GM18511 (cell line): ENCODE results near the gene PTPRN2.

ENCODE experiments used
- ATAC-seq: cut with Tn5 transposase; IDR thresholded peaks from one replicate; pipeline ENCODE4 v1.9.1; 2021; ENCODE audit warnings: mild to moderate bottlenecking, moderate library complexity; ENCODE audit not compliant: unreplicated experiment

The PTPRN2 gene

GRCh38 chr7:157539521-157539920 lies 1048.1 kb downstream of the PTPRN2 start:
- no peak for ATAC-seq

GRCh38 chr7:157538735-157539134 lies 1048.9 kb downstream of the PTPRN2 start:
- no peak for ATAC-seq

DNA sequence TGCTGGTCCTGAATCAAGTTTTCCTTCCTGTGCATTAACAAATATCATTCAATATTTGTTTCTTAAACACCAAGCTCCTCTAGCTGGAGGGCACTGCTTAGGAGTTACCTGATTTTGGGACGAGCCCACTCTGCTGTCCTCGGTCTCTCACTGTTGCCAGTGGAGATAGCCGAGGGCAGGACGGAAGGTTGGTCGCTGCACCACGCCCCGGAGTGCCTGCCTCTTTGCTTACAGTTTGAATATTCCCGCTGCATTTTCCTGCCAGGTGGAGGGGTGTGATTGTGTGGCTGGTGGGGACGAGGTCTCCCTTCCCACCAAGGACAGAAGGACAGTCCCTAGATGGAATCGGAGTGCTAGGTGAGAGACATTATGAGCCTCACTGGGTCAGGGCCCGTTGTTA lies 1049.3 kb downstream of the PTPRN2 start:
- ATAC-seq: no peak

DNA sequence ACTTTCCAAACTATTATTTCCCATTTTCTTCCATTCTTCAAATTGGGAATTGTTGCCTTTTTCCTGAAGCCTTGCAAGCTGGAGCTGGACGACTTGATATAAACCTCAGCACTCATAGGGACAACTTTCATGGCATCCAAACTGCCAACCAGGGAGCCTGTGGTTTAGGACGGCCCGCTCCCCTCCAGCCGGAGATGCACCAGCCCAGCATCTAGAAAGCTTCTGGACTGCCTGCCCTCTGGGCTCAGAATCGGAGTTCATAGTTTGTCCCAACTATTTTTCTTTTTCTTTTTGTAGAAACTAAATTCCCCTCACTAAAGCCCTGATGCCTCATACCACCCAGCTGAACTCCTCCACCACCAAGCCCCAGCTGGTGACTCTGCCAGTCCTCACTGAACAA lies 1050.6 kb downstream of the PTPRN2 start:
- ATAC-seq: no peak

- no peak for ATAC-seq
These were observed 1055.6 kb downstream of the PTPRN2 start for GRCh38 chr7:157532068-157532467.

- no peak for ATAC-seq
These were observed 1057.7 kb downstream of the PTPRN2 start for GRCh38 chr7:157529768-157530560.

- ATAC-seq: no peak
These were observed 1058.8 kb downstream of the PTPRN2 start for GRCh38 chr7:157528785-157529341.

DNA sequence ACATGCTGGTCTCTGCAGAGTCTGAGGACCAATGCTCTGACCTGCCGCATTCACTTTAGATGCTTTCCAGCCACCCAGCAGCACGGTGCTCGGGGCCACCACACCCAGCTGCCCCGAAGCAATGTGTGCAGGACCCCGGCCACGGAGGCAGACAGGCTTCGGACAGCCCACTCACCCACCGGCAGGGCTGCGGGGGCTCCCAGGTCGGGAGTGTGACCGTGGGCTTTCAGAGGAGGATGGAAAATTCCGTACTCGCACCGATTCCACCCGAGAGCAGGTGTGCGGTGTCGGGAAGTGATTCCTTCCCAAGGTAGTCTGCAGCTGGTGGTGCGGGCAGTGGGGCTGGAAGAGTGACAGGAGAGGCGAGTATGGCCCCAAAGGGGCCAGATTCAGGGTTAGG lies 1059.9 kb downstream of the PTPRN2 start:
- no peak for ATAC-seq

DNA sequence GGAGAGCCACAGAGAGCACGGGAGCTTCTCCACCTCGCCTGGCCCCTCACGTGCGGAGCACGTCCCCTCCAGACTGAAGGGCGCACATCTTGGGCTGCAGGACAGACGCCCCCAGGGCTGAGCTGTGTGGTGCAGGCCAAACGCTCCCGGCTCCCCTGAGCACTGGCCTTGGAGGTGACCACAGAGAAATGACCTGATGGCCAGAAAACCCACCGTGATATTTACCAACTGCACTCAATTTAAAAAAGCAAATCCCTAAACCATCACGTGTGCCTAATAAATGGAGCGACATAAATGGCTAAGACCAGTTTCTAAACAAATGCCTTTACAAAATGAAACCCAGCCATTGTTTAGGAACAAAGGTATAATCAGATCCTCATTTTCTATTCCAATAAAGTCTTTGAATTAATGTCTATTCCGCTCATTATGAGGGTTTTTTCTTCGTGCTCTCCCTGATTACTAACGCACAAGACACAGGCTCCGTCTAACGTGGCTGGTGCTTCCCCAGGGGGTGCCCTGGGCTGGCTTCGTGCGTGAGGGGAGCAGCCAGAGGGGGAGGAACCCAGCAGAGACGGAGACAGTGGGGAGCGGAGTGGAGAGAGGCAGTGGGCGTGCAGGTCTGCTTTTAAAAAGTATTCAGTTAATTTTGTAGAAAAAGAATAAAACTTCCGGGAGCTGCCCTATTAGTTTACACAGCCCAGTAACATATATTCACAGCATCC lies 1060.5 kb downstream of the PTPRN2 start:
- no peak for ATAC-seq

GRCh38 chr7:157526005-157526912 lies 1061.4 kb downstream of the PTPRN2 start:
- ATAC-seq: no peak

GRCh38 chr7:157525491-157525915 lies 1062.1 kb downstream of the PTPRN2 start:
- ATAC-seq: no peak

- ATAC-seq: no peak
These were observed 1062.9 kb downstream of the PTPRN2 start for GRCh38 chr7:157524731-157525130.

DNA sequence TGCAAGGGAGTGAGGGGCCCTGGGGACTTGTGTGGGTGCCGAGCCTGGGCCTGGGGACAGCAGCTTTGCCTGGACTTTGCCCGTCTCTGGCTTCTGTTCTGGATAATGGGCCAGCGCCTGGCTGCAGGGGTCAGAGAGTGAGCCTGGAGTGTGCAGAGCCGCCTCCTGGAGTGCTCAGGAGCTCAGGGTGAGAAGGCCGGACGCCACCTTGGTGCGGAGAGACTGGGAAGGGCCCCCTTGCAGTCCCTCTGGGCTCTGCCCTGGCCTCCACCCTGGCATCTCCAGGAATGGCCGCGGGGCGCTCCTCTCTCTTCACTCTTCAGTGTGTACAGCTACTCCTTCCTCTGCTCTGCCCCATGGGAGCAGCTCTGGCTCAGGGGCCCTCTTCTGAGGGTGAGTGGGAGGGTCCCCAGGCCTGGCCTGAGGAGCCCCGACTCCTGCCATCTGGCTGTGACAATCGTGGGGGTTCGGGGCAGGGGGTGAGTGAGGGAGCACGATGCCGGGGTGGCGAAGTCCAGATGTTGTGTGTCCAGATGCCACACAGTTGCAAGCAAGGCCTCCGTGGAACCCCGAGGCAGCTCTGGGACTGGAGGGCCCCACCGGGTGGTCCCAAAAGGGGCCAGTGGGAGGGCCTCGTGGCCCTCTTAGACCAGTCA lies 1063.7 kb downstream of the PTPRN2 start:
- no peak for ATAC-seq

GRCh38 chr7:157523371-157523765 lies 1064.3 kb downstream of the PTPRN2 start:
- no peak for ATAC-seq

DNA sequence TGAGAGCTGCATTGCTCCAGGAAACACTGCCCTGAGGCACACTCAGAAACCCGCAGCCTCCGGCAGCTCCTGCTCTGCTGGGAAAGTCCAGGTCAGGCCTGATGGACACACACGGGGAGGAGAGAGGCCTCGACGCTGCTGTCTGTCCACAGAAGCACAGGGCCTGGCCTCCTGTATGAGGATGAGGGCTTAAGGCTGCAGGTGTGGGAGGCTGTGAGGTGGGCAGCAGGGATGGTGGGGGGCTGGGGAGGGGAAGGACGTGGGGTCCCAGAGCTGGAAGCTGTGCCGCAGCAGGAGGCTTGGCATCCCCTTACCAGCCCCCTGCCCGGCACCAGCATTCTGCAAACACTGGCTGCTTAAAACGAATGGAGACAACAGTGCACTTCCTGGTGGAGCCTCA lies 1064.7 kb downstream of the PTPRN2 start:
- no peak for ATAC-seq

GRCh38 chr7:157522189-157522588 lies 1065.4 kb downstream of the PTPRN2 start:
- no peak for ATAC-seq

- no peak for ATAC-seq
These were observed 1065.9 kb downstream of the PTPRN2 start for GRCh38 chr7:157521752-157522151.

DNA sequence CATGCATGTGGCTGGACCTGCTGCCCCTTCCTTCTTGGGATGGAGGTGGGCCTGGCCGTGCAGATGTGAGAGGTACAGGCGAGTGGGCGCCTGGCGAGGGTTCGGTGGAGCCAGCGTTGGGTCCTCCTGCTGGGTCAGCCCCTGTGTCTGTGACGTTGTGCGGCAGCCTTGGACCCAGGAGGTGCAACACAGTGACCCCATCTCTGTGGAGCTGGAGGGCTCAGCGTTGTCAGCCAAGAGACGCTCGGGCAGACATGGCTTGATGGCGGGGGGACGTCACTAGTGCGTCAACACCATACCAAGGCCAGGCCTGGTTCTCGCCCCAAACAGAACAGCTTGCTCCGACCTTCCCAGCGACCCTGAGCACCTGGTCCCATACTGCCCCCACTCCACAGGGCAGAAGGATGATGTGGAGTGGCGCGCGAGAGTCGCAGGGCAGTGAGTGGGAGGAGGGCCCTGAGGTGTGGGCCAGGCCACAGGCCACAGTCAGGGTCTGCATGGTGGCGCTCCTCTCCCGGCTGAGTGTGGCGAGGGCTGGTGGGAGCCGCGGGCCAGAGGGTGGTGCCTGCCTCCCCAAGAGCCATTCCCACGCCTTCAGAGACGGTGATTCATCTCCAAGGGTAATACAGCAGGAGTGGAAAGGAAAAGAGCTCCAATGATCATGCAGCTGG lies 1066.4 kb downstream of the PTPRN2 start:
- no peak for ATAC-seq

- peak; percentile 95 for ATAC-seq
These were observed 1067.4 kb downstream of the PTPRN2 start for GRCh38 chr7:157520249-157520648.

GRCh38 chr7:157519798-157520244 lies 1067.8 kb downstream of the PTPRN2 start:
- peak; percentile 8 for ATAC-seq
